CD4-positive, alpha-beta T cell treated with Interleukin-6 for 4 hours (primary cell): ENCODE results near the gene DGKQ.

Experiments
- DNase-seq: peaks from one replicate; pipeline ENCODE4 v3.0.0-alpha.2; 2020; ENCODE audit warnings: mixed read lengths

The DGKQ gene, protein sequence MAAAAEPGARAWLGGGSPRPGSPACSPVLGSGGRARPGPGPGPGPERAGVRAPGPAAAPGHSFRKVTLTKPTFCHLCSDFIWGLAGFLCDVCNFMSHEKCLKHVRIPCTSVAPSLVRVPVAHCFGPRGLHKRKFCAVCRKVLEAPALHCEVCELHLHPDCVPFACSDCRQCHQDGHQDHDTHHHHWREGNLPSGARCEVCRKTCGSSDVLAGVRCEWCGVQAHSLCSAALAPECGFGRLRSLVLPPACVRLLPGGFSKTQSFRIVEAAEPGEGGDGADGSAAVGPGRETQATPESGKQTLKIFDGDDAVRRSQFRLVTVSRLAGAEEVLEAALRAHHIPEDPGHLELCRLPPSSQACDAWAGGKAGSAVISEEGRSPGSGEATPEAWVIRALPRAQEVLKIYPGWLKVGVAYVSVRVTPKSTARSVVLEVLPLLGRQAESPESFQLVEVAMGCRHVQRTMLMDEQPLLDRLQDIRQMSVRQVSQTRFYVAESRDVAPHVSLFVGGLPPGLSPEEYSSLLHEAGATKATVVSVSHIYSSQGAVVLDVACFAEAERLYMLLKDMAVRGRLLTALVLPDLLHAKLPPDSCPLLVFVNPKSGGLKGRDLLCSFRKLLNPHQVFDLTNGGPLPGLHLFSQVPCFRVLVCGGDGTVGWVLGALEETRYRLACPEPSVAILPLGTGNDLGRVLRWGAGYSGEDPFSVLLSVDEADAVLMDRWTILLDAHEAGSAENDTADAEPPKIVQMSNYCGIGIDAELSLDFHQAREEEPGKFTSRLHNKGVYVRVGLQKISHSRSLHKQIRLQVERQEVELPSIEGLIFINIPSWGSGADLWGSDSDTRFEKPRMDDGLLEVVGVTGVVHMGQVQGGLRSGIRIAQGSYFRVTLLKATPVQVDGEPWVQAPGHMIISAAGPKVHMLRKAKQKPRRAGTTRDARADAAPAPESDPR

DNA sequence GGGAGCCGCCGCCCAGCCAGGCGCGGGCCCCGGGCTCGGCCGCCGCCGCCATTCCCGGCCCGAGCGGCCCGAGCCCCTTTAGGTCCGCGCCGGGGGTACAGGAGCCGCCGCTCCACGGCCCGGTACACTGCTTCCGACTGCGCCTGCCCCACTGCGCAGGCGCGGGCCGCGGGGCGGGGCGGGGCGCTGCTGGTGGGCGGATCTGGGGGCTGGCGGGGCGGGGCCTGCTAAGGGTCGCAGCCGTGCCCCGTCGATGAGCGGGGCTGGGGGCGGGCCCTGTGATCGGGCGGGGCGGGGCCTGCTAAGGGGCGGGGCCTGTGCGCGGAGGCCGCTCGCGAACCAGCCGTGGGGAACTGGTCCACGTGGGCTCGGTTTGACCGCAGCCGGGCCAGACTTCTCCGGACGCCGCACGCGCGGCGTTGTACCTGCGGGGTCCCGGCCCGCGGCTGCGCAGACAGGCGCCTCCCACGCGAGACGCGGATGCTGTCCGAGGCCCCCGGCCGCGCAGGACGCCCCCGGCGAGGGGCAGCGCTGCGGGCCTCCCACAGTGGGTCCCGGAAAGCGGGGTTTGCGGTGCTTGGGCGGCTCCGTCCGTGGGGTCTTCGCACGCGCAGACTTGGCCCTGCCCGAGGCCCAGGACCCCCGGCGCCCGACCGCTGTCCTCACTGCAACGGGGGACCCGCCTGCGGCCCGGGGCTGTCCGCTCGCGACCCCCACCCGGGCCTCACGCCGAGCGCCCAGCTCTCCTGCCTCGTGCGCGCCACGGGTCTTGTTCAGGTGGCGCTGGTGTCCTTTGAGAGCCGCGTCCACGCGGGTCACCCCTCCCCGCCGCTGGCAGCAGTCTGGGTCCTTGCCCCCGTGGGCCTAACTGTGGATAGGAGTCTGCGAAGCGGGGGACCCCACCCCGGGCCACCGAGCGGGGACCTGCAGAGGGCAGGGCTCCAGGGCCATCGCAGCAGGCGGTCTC lies at the start of gene DGKQ:
TSS of gene DGKQ (minus strand) at position 139 of the 967 bp plus-strand sequence. CDS start at position 52, 87 bp downstream.
- peak; percentile 89 for DNase-seq

DNA sequence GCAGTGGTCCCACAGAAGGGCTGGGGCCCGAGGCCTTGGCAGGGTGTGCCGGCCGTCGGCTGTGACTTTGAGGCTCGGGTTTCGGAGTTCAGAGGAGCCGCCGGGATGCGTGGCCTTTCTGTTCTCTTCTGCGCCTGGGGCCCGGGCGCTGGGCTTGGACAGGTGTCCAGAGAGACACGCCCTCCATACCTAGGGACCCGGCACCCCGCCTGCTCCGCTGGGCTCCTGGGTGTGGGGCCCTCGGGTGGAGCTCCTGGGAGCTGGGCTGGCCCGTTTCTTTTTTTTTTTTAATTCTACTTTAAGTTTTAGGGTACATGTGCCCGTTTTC lies 49.3 kb upstream of the DGKQ start:
- DNase-seq, result no peak

DNA sequence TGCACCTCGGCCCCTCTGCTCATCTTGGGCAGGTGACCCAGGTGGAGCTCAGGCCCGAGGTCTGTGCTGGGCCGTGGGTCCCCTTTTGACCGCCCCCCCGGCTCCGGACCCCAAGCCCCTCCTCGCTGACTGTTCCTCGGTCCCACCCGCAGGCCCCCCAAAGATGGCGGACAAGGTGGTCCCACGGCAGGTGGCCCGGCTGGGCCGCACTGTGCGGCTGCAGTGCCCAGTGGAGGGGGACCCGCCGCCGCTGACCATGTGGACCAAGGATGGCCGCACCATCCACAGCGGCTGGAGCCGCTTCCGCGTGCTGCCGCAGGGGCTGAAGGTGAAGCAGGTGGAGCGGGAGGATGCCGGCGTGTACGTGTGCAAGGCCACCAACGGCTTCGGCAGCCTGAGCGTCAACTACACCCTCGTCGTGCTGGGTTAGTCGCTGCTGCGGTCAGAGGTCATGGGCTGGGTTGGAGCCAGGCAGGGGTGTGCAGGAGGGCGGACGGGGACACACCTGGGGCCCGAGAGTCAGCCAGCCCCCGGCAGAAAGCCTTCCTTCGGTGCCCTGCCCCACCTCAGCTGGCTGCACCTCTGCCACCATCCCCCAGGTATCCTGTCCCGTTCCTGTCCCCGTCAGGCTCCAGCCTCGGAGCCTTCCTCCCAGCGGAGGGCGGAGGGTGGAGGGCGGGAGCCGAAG lies 48.8 kb upstream of the DGKQ start:
- DNase-seq, result no peak

DNA sequence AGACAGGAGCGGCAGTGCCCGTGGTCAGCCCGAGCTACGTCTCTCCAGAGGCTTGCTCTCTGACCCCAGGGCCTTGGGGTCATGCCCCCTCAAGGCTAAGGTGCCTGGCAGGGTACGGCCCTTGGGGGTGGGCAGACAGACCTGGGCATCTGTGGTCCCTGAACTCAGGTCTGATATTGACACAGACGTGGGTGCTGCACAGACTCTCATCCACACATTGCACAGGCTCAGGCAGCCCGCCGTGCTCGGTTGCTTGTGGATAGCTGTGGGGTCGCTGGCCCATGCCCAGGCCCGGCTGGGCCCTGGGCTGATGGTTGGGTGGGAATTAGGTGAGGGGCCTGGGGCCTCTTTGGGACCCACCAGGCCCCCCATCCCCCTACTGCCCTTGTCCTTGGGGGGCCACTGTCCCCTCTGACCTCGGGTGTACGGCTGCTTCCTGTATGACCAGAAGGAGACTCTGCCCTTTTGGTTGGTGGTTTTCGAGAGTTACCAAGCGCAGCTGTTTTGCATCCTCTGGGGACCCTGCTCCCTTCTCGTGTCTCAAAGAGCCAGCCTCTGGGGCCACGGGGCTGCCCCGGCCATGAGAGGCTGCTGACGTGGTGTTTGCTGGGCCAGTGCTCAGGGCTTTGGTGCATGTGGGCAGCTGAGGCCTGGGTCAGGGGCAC lies 48.1 kb upstream of the DGKQ start:
- no peak for DNase-seq

DNA sequence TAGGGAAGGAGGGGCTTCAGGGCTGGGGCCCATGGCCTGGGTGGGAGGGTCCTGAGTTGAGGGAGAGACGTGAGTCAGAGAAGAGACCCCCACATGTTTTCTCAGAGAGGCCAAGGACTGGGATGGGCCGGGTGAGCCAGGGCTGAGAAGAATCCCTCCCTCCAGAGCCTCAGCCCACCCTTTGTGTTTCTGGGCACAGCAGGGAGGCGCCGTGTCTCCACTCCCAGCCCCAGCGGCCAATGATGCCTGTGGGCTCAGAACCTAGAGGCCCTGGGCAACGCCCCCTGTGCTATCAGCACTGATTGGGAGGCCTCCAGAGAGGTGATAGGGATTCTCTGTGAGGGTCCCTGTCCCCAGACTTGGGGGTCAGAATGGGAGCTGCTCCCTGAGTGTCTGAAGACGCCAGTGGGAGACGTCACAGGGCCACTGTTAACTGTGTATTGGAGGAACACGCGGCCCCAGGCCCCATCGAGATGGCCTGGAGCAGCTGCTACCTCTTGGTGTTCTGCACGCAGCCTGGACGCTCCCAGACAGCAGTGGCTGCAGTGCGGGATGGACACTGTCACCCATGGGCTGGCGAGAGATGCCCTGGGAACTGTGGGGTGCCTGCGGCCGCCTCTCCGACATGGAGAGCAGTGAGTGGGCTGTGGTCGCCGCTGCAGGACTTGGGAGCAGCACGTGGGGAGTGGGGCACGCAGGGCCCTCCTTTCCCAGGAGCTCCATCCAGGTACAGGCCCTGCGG lies 46.5 kb upstream of the DGKQ start:
- no peak for DNase-seq

DNA sequence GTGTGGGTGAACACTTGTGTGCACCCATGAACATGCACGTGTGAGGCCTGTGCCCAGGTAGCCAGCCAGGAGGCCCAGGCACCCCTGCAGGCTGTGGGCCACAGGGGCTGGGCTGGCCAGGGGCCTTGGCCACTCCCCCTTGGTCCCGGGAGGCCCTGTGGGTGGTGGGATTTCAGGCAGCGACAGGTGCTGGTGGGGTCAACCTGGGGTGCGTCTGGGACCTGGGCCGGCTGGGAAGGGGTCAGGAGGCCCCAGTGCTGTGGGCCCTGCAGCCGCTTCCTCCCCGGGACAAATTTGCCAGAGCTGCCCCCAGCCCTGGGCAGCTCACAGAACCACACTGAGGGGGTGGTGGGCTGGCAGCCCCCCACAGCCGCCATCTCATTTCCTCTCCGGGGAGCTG lies 46.0 kb upstream of the DGKQ start:
- no peak for DNase-seq

DNA sequence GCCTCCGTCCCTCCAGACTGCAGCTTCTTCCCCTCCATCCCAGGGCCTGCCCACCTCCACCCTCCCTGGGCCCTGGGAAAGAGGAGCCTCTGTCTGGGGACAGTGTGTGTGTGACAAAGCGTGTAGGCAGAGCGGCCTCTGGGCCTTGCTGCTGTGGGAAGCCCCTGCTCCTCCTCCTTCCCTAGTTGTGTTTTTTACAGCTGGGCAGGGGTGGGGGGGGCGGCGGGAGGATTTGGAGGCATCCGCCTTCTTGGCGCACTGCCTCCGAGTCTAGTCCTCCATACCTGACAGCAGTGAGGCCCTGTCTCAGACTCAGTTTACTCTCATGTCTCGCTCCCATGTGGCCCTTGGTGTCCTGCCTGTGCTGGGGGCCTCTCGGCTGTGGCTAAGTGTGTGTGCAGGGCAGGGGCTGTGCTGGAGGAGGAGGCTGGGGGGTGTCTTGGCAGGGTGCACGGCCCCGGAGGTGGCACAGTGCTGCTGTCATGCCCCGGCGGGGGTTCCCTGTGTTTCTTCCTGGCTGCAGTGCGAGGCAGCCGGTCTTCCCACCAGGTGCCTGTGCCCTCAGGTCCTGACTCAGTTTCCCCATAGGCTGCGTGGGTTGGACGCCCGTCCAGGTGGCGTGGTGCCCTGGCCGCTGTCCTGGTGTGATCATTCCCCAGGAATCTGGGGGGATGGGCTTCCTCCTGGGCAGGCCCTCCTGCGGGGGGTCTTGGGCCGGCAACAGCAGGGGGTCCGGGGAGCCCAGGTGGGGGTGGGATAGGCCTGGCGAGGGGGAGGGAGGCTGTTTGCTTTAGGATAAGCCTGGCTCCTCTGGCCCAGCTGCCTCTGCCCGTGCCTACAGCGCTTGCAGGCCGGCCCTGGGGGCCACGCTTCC lies 45.0 kb upstream of the DGKQ start:
- no peak for DNase-seq

DNA sequence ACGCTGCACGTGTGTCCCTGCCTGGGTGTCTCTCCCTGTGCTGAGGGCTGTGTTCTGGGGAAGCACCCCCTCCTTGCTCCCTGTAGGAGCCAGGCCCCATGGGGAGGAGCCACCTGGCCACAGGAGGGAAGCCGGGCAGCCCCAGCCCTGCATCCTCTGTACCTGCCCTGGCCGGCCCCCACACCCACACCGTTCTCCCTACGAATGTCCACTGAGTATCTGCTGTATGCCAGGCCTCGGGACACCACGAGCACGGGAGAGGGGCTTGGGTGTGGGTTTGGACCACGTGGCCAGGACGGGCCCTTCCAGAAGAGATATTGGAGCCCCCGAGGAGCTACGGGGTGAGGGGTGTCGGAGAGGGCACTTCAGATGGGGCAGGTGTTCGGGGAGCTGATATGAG lies 44.3 kb upstream of the DGKQ start:
- no peak for DNase-seq

DNA sequence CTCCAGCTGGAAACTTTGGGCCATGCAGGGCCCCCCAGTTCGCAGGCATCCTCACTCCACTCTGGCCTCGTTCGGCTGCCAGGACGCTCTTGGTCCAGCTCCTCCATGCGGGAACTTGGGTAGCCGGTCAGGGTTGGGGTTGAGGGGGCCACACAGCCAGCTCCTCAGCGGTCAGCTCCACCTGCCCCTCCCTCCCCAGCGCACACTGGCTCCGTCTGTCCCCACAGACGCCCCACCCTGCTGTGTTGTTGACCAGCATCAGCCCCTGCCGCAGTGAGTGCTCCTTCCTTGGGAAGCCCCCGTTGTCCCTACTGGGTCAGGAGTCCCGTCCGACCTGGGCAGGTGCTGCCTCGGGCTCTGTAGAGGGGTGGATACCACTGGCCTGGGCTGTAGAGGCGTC lies 43.8 kb upstream of the DGKQ start:
- DNase-seq, result no peak

DNA sequence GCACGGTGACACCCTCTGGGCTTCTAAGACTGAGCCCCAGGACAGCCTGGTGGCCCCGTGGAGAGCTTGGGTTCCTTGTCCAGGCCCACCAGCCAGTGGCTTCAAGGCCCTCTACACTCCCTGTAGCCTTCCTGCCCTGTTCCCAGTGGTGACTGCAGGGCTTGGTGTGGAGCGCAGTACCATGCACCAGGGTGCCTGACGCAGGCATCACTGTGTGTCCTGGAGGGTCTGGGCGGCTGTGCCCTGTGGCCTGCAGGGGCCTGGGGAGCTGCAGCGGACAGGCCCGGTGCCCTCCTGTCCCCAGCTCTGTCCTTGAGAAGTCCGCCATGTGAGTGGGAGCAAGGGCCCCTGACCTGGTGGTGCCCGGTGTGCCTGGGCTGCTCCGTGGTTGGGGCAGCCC lies 42.4 kb upstream of the DGKQ start:
- no peak for DNase-seq

DNA sequence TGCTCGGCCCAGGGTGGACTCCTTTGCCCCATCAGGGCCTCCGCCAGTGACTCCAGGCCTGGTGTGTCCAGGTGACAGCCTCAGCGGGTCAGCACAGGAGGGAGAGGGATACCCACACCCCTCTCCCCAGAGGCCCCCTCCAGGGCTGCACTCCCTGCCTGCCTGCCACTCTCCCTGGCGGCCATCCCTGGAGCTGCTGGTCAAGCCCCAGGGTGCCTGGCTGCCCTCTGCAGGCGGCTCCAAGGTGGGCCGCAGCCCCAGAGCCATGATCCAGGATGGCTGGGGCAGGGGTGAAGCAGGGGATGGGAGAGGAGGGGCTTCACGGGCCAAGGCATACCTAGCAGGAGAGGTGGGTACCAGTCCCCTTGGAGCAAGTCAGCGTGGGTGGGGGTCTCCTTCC lies 41.8 kb upstream of the DGKQ start:
- no peak for DNase-seq

DNA sequence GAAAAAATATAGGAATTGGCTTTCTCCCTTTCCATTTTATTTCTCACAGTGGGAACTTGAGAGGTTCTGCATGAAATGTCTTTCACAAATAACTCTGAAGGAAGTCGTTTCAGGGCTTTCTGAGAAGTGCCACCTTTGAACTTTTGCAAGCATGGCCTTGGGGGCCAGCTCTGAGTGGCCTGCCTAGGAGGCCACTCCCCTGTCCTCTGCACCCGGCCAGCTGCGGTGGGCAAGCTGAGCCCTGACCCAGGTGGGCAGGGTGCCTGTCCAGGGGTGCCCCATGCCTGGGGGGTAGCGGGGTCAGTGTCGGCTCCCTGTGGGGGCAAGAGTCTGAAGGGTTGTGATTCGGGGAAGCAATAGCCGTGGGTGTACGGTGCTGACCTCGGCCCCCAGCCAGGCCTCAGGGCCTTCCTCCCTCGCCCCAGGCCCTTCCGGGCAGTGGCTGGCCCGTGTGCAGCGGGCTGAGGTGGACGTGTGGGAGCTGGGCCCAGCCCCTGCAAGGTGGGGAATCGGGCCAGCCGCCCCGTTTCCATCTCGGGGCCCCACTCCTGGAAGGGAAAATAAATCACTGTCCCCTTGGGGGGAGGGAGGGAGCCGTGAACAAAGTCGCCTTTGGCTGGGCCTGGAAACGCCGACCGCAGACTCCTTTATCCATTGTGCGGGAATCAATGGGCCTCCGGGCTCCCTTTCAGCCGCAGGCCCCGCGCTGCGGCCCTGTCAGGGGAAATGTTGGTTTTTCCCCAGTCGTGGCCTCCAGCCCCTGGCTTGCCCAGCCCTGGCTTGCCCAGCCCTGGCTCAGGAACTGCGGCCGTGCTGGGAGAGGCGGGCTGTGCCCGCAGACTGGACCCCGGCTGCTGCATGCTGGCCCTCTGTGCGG lies 41.2 kb upstream of the DGKQ start:
- DNase-seq, result no peak

DNA sequence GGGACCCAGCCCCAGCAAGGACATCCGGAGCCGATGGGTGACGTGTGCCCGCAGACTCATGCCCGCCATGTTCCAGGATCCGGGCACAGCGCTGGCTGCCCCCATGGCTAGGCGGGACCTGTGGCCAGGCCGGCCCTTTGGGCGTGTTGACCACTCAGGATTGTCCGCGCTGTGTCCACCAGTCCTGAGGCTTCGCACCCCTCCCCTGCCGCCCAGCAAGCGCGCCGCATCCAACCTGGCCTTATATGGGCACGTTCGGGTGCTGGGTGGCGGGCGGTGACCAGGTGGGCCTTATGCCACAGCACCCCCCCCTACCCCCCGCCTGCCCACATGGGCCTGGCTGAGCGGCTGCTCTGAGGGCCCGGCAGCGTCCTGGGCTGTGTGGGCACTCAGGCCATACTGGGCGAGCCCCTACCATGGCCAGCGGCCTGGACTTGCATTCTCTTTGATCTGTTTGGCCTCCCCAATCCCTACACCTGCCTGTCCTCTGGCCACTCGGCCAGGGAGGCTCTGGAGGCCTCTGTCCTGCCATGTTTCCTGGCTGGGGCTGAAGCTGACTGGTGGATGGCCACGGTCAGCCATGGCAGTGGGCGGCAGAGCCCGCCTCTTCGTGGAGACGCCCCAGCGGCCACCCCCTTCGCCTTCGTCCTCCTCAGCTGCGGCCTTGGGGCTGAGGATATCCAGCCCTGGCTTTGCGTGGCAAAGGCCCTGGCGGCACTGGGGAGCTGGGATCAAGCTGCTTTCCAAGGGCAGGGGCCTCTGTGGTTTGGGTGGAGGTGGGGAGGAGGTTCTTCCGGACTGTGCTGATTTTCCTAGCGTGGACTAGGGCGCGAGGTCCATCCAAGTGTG lies 40.1 kb upstream of the DGKQ start:
- no peak for DNase-seq

DNA sequence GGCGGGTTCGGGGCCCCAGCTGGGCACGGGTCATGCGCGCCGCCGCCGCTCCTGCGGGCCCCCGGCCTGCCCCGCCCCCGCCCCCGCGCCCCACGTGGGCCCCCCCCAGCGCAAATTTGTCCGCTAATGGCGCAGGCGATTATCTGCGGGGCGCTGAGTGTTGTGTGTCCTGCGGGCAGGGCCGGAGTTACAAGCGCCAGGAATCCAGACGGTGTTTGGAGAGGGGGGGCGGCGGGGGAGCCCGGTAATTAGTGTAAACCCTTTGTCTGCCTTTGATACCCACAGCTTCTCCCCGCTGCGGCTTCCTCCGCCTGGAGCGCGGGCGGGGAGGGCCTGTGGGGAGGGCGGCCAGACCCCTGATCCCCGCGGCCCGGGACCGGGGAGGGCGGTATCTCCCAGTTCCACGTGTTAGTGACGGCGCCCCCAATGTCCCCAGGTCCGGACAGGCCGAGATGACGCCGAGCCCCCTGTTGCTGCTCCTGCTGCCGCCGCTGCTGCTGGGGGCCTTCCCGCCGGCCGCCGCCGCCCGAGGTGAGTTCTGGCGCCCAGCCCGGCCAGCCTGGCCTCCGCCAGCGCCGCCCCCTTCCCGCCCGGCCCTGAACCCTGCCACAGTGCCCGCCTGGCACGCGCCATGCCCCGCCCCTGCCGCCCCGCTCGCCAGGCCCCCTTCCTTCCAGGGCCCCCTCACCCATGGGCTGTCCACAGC lies 38.8 kb upstream of the DGKQ start:
- peak; percentile 55 for DNase-seq

DNA sequence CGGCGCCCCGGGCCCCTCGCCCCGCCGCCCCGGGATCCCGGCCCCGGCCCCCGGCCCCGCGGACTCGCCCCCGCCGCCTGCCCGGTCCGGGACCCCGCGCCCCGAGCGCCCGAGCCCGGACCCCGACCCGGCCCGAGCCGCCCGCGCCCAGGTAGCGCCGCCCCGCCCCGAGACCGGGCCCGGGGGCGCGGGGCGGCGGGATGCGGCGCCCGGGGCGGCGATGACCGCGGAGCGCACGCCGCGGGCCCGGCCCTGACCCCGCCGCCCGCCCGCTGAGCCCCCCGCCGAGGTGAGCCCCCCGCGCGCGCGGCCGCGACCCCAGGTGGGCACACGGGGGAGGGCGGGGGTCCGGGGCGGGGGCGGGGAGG lies 38.3 kb upstream of the DGKQ start:
- DNase-seq, result no peak

DNA sequence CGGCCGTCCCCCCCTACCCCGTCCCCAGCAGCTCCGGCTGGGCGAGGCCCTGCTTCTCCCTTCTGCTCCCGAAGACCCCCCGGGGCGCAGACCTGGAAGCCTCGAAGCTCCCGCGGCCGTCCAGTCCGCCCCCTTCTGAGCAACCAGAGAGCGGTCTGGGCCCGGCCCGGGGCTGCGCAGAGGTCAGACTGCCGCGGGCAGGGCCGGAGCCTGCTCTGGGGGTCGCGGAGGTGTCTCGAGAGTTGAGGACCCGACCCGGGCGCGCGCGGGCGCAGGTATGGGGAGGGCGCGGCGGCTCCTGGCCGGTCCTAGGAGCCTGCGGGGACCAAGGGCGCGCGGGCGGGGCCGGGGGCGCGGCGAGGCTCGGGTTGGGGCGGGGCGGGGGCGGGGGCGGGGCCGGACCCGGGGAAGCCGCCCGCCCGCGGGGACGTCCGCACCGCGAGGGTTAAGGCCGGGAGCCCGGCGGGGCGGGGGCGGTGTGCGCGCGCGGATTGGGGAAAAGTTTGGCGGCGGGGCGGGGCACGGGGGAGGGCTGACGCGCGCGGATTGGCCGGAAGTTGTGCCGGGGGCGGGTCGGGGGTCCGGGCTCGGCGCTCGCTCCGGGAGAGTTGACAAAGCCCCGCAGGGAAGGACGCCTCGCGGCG lies 37.8 kb upstream of the DGKQ start, which contains the start of gene FGFRL1:
TSS of gene FGFRL1 (plus strand) at position 605 of the 644 bp plus-strand sequence. CDS start 860 bp downstream, outside the sequence.
- DNase-seq, result peak; percentile 98
